Choroid plexus epithelial cell (primary cell): ENCODE data around the gene GNPTAB.

Source experiments
- DNase-seq: peaks from one replicate; pipeline ENCODE4 v3.0.0-alpha.2; 2010; ENCODE audit warnings: low read depth
- H3K4me3 ChIP-seq: 2 replicates; pipeline ENCODE4 v1.5.1; 2011; ENCODE audit warnings: low read depth, mild to moderate bottlenecking, control low read depth, low read length, moderate library complexity
- CTCF ChIP-seq: conservative IDR thresholded peaks from 2 replicates; pipeline ENCODE4 v1.5.1; 2011; ENCODE audit warnings: low read depth, mild to moderate bottlenecking, control low read depth, inconsistent platforms, low read length, moderate library complexity

The GNPTAB gene

GRCh38 chr12:101789171-101789570, 41.6 kb downstream of the GNPTAB start:
- no peak for DNase-seq
- no peak for TF ChIP-seq CTCF

GRCh38 chr12:101785671-101786070, 45.1 kb downstream of the GNPTAB start:
- H3K4me3 ChIP-seq = no peak overlapping the region
- no peak for TF ChIP-seq CTCF
- DNase-seq = no peak

More at GRCh38 chr12:101789171-101789570, 41.6 kb downstream of the GNPTAB start:
- H3K4me3 ChIP-seq = no peak overlapping the region

GRCh38 chr12:101784376-101784775, 46.4 kb downstream of the GNPTAB start:
- H3K4me3 ChIP-seq = no peak overlapping the region
- TF ChIP-seq CTCF = no peak
- DNase-seq = no peak

GRCh38 chr12:101783838-101784237, 46.9 kb downstream of the GNPTAB start:
- TF ChIP-seq CTCF = no peak
- no peak overlapping the region for H3K4me3 ChIP-seq
- no peak for DNase-seq

- no peak for DNase-seq
- no peak for TF ChIP-seq CTCF
- H3K4me3 ChIP-seq = no peak overlapping the region
These were observed 47.6 kb downstream of the GNPTAB start for GRCh38 chr12:101783150-101783549.

GRCh38 chr12:101782273-101782731, 48.5 kb downstream of the GNPTAB start:
- TF ChIP-seq CTCF = no peak
- DNase-seq = peak; percentile 72
- no peak overlapping the region for H3K4me3 ChIP-seq

GRCh38 chr12:101781834-101782233, 48.9 kb downstream of the GNPTAB start:
- TF ChIP-seq CTCF = no peak
- no peak for DNase-seq
- H3K4me3 ChIP-seq = no peak overlapping the region
